Mesenchymal stem cell (in vitro differentiated cells and primary cell): ENCODE results near the gene CFAP99.

Experiments
- DNase-seq: peaks from one replicate; pipeline ENCODE4 v3.0.0-alpha.2; 2013
- H2AFZ ChIP-seq: one replicate; pipeline ENCODE4 v1.6.1; 2013; ENCODE audit warnings: low read depth, mild to moderate bottlenecking, control low read depth, inconsistent platforms, low read length, moderate library complexity
- H2AK5ac ChIP-seq: 2 replicates; pipeline ENCODE4 v1.6.1; 2013; ENCODE audit warnings: low read length, moderate library complexity, mild to moderate bottlenecking, inconsistent platforms; ENCODE audit not compliant: severe bottlenecking
- H2BK120ac ChIP-seq: one replicate; pipeline ENCODE4 v1.6.1; 2013; ENCODE audit warnings: low read depth, mild to moderate bottlenecking, inconsistent platforms, low read length, moderate library complexity
- H2BK12ac ChIP-seq, 2 experiments: one replicate each; pipeline ENCODE4 v1.6.1; 2013; ENCODE audit warnings: inconsistent platforms in 2 of 2, low read length in 2 of 2, mild to moderate bottlenecking in 2 of 2, moderate library complexity in 2 of 2, control low read depth in 1 of 2
- H2BK15ac ChIP-seq: one replicate; pipeline ENCODE4 v1.6.1; 2013; ENCODE audit warnings: mild to moderate bottlenecking, low read depth, inconsistent platforms; ENCODE audit not compliant: poor library complexity, severe bottlenecking
- H2BK5ac ChIP-seq: 2 replicates; pipeline ENCODE4 v1.6.1; 2013; ENCODE audit warnings: low read depth, mild to moderate bottlenecking, low read length, control low read depth, inconsistent platforms; ENCODE audit not compliant: poor library complexity, severe bottlenecking
- H3K14ac ChIP-seq, 2 experiments: one replicate each; pipeline ENCODE4 v1.6.1; 2013; ENCODE audit warnings: inconsistent platforms in 2 of 2, low read length in 2 of 2, control low read depth in 1 of 2, mild to moderate bottlenecking in 1 of 2, moderate library complexity in 1 of 2
- H3K18ac ChIP-seq, 2 experiments: one replicate each; pipeline ENCODE4 v1.6.1; 2013; ENCODE audit warnings: inconsistent platforms in 2 of 2, low read length in 2 of 2, control low read depth in 1 of 2, low read depth in 1 of 2, mild to moderate bottlenecking in 1 of 2
- H3K23ac ChIP-seq, 2 experiments: one replicate each; pipeline ENCODE4 v1.6.1; 2013; ENCODE audit warnings: inconsistent platforms in 2 of 2, low read length in 2 of 2, mild to moderate bottlenecking in 2 of 2, moderate library complexity in 2 of 2, control low read depth in 1 of 2
- H3K27ac ChIP-seq: 2 replicates; pipeline ENCODE4 v1.5.1; 2013; ENCODE audit warnings: mild to moderate bottlenecking, moderate library complexity, low read length, control low read depth, inconsistent platforms; ENCODE audit not compliant: poor library complexity, severe bottlenecking
- H3K27me3 ChIP-seq, 2 experiments: 2 replicates each; pipeline versions ENCODE4 v1.6.1 to v1.7.0; 2013; ENCODE audit warnings: low read length in 2 of 2, mild to moderate bottlenecking in 2 of 2, moderate library complexity in 2 of 2, control low read depth in 1 of 2, inconsistent platforms in 1 of 2; ENCODE audit not compliant: control insufficient read depth in 1 of 2, insufficient read depth in 1 of 2
- H3K36me3 ChIP-seq, 2 experiments: 2 replicates each; pipeline versions ENCODE4 v1.6.1 to v1.7.0; 2013; ENCODE audit warnings: low read length in 2 of 2, control low read depth in 1 of 2, inconsistent platforms in 1 of 2, low read depth in 1 of 2, mild to moderate bottlenecking in 1 of 2; ENCODE audit not compliant: insufficient read depth in 2 of 2, control insufficient read depth in 1 of 2
- H3K4ac ChIP-seq, 2 experiments: one replicate each; pipeline ENCODE4 v1.6.1; 2013; ENCODE audit warnings: inconsistent platforms in 2 of 2, low read length in 2 of 2, mild to moderate bottlenecking in 2 of 2, moderate library complexity in 2 of 2, control low read depth in 1 of 2, low read depth in 1 of 2
- H3K4me1 ChIP-seq: 2 replicates; pipeline ENCODE4 v1.6.1; 2013; ENCODE audit warnings: low read depth, low read length, control low read depth; ENCODE audit not compliant: control insufficient read depth, insufficient read depth
- H3K4me2 ChIP-seq: 2 replicates; pipeline ENCODE4 v1.6.1; 2013; ENCODE audit warnings: low read length, mild to moderate bottlenecking, inconsistent platforms; ENCODE audit not compliant: poor library complexity, severe bottlenecking
- H3K4me3 ChIP-seq, 2 experiments: 2 replicates each; pipeline versions ENCODE4 v1.5.1 to v1.7.0; 2013; ENCODE audit warnings: low read length in 2 of 2, mild to moderate bottlenecking in 2 of 2, control low read depth in 1 of 2, low read depth in 1 of 2; ENCODE audit not compliant: insufficient read depth in 1 of 2
- H3K79me1 ChIP-seq: replicated peaks from 2 replicates; pipeline ENCODE4 v1.6.1; 2013; ENCODE audit warnings: mild to moderate bottlenecking, control low read depth, low read length, inconsistent platforms; ENCODE audit not compliant: poor library complexity, severe bottlenecking
- H3K9ac ChIP-seq: 2 replicates; pipeline ENCODE4 v1.7.0; 2013; ENCODE audit warnings: mild to moderate bottlenecking, low read length, moderate library complexity
- H3K9me3 ChIP-seq: 2 replicates; pipeline ENCODE4 v1.7.0; 2013; ENCODE audit warnings: mild to moderate bottlenecking, low read length; ENCODE audit not compliant: control insufficient read depth
- H4K8ac ChIP-seq: one replicate; pipeline ENCODE4 v1.6.1; 2013; ENCODE audit warnings: inconsistent platforms, mild to moderate bottlenecking, low read length, moderate library complexity
- H4K91ac ChIP-seq: one replicate; pipeline ENCODE4 v1.6.1; 2013; ENCODE audit warnings: mild to moderate bottlenecking, low read length, inconsistent platforms
- WGBS: methylation state at CpG from one replicate; pipeline ENCODE4 v1.1.7; 2013; ENCODE audit warnings: mixed read lengths; 5-methylcytosine and 5-hydroxymethylcytosine counted together

Gene CFAP99

DNA sequence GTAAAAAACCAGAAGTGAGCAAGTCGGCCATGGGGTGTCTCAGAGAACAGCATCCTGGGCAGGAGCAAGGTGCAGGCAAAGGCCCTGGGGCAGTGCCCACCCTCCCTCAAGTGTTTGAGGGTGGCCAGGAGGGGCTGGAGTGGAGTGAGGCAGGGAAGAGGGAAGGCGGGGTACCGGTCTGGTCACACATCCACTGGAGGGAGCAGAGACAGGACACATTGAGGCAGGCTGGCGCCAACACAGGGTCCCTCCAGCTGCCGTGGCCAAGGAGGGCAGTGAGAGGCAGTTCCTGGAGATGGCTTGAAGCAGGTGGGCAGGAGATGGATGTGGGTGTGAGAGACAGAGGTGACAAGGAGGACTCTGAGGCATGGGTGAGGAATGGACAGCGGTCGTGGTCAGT, 29.8 kb downstream of the CFAP99 start:
- Histone ChIP-seq H2BK15ac (no peak overlapping the region), H2AFZ (no peak overlapping the region), H3K23ac (no peak overlapping the region), H2BK12ac (no peak overlapping the region), H3K4me2 (no peak overlapping the region), H3K4me3 (no peak overlapping the region), H3K4ac (no peak overlapping the region), H4K8ac (no peak overlapping the region), H3K4me1 (no peaks in the 10 kb centered on the region), H3K27me3 (peaks cover 23 to 48% of the 10 kb centered on the region in 2 experiments), H3K27ac (no peak overlapping the region), H4K91ac (no peak overlapping the region), H3K79me1 (no peaks in the 10 kb centered on the region), H3K14ac (no peak overlapping the region), H3K36me3 (no peaks in the 10 kb centered on the region), H2AK5ac (no peak overlapping the region), H3K18ac (no peak overlapping the region), H2BK5ac (no peak overlapping the region), H3K9me3 (no peaks in the 10 kb centered on the region), H2BK120ac (no peak overlapping the region), H3K9ac (no peak overlapping the region)
- WGBS, result 88% methylated on average over 7 of the region's 7 CpGs
- no peak for DNase-seq

DNA sequence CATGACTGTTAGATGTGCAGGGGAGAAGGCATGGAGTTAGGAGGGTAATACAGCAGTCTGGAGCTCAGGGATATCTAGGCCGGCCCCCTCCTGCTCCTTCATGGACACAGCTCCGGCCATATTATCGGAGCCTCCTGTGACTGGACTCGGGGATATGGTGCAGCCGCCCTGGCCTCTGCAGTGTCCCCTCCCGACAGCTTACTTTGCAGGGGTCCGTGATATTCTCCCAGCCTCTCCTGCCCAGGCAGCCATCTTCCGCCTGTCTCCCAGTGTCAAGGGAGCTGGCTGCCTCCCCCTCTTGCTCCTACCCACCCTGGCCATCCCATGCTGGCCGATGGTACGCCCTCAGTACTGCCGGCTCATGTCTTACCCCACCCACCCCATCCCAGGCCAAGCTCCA, 30.3 kb downstream of the CFAP99 start:
- Histone ChIP-seq H3K4ac (no peak overlapping the region), H3K9me3 (no peaks in the 10 kb centered on the region), H3K9ac (no peak overlapping the region), H3K4me2 (no peak overlapping the region), H3K23ac (no peak overlapping the region), H2BK12ac (no peak overlapping the region), H3K79me1 (no peaks in the 10 kb centered on the region), H2AFZ (no peak overlapping the region), H3K14ac (no peak overlapping the region), H2BK120ac (no peak overlapping the region), H2AK5ac (no peak overlapping the region), H3K27me3 (peaks cover 23 to 46% of the 10 kb centered on the region in 2 experiments), H4K8ac (no peak overlapping the region), H3K4me1 (no peaks in the 10 kb centered on the region), H4K91ac (no peak overlapping the region), H3K4me3 (no peak overlapping the region), H3K27ac (no peak overlapping the region), H2BK15ac (no peak overlapping the region), H2BK5ac (no peak overlapping the region), H3K36me3 (no peaks in the 10 kb centered on the region), H3K18ac (no peak overlapping the region)
- no peak for DNase-seq
- WGBS, result 92% methylated on average over 11 of the region's 11 CpGs

DNA sequence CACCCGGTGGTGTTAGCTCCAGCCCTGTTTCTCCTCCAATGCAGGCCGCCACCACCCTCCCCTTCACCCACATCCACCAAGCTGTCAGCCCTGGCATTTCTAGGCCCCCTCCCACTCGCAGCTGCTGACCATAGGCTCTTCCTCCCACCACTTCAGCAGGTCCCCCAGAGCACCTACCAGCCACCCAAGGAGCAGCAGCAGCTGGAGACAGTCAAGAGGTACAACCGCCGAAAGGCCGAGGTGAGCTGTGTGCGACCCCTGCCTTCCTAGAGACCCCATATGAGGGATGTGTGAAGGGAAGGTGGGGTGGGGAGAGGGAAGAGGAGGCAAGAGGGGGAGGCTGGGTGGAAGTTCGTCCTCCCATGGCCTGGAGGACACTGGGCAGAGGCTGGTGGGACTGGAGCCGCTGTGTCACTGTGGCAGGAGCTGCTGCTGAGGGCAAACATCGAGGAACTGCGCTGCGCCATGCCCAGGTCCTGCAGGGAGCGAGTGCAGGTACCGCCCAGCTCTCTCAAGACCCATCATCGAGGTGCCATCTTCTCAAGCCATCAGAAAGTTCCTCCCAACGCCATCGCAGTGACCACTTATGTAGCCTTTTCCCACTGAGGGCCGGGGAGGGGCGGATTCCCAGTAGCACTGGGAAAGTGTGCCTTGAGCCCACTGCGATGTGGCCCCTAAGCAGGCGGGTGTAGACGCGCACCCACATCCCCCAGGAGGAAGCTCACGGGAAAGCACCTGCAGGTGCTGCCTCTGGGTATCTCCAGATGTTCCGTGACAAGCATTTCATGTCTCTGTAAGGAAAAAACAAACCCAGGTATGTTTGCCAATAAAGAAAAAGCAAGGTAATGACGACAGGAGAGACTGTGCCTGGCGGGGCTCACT, 31.0 kb downstream of the CFAP99 start:
- Histone ChIP-seq H3K9ac (no peak overlapping the region), H2AK5ac (no peak overlapping the region), H3K27me3 (peaks cover 23 to 43% of the 10 kb centered on the region in 2 experiments), H3K4me2 (no peak overlapping the region), H3K14ac (no peak overlapping the region), H4K91ac (no peak overlapping the region), H3K18ac (no peak overlapping the region), H2AFZ (no peak overlapping the region), H2BK5ac (no peak overlapping the region), H3K9me3 (no peaks in the 10 kb centered on the region), H2BK120ac (no peak overlapping the region), H3K4me1 (no peaks in the 10 kb centered on the region), H2BK12ac (no peak overlapping the region), H3K23ac (no peak overlapping the region), H3K4me3 (no peak overlapping the region), H2BK15ac (no peak overlapping the region), H4K8ac (no peak overlapping the region), H3K36me3 (no peaks in the 10 kb centered on the region), H3K27ac (no peak overlapping the region), H3K4ac (no peak overlapping the region), H3K79me1 (no peaks in the 10 kb centered on the region)
- no peak for DNase-seq
- 88% methylated on average over 27 of the region's 27 CpGs for WGBS

DNA sequence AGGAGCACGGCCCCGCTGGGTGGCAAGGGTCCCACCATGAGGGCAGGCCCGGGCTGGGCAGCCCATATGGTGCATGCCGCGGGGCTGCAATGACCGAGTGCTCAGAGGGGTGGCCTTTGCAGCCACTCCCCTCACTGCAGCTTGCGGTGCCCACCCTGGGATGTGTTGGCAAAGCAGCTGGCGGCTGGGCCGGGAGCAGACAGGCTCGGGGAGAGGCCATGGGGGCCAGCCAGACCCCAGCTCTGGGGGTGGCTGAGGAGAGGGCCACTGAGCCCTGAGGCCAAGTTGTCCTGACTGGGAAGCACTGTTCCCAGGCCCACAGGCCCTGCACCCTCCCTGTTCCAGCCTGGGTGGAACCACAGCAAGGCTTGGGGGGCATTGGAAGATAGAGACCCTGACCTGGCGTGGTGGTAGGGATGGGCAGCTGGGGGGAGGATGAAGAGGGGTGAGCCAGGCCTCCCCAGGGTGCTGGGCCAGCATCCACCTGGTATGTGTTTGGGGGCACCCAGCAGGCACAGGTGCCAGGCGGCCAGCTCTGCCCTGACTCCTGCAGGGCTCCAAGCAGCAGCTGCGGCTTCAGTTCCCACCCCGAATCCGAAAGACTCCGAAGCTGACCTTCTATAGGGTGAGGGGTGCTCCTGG, 31.8 kb downstream of the CFAP99 start:
- Histone ChIP-seq H3K9ac (no peak overlapping the region), H2BK120ac (no peak overlapping the region)

More for the DNA sequence above, 31.8 kb downstream of the CFAP99 start:
- no peak overlapping the region for H2BK12ac ChIP-seq
- H3K4me3 ChIP-seq, result no peak overlapping the region
- no peaks in the 10 kb centered on the region for H3K36me3 ChIP-seq
- no peaks in the 10 kb centered on the region for H3K79me1 ChIP-seq
- H3K14ac ChIP-seq, result no peak overlapping the region
- no peaks in the 10 kb centered on the region for H3K4me1 ChIP-seq
- no peak overlapping the region for H3K18ac ChIP-seq
- no peak overlapping the region for H3K27ac ChIP-seq
- no peak overlapping the region for H2AFZ ChIP-seq
- H3K9me3 ChIP-seq, result no peaks in the 10 kb centered on the region
- H3K23ac ChIP-seq, result no peak overlapping the region
- no peak overlapping the region for H2AK5ac ChIP-seq
- no peak overlapping the region for H2BK15ac ChIP-seq
- H3K4ac ChIP-seq, result no peak overlapping the region
- no peak overlapping the region for H3K4me2 ChIP-seq
- H4K8ac ChIP-seq, result no peak overlapping the region
- peaks cover 23 to 39% of the 10 kb centered on the region in 2 experiments for H3K27me3 ChIP-seq
- no peak overlapping the region for H2BK5ac ChIP-seq
- no peak for DNase-seq
- WGBS, result 84% methylated on average over 16 of the region's 16 CpGs
- no peak overlapping the region for H4K91ac ChIP-seq
